H1 (cell line): Measurements from ENCODE around the gene DCUN1D2. TPM values are rescaled to one million over a fixed set of nuclear protein-coding genes. Genes with fewer than 3 reads are reported as not detected.

Experiments used
- CTCF ChIA-PET: fragments of 300-600 bp; sonication (Branson Sonifier 250); formaldehyde crosslinking; loops from one replicate; lab custom pipeline; 2021; ENCODE audit not compliant: partially characterized antibody; lab: Charles Lee
- POLR2A ChIA-PET: fragments of 300-600 bp; sonication (Branson Sonifier 250); formaldehyde crosslinking; loops from one replicate; lab custom pipeline; 2021; ENCODE audit warnings: inconsistent platforms; ENCODE audit not compliant: partially characterized antibody; lab: Charles Lee
- DNase-seq, 2 experiments: peaks; one replicate each; pipeline versions ENCODE4 v3.0.0 to v3.0.0-alpha.2; 2010 to 2022; ENCODE audit warnings: low spot score in 2 of 2, low read depth in 1 of 2, mixed read lengths in 1 of 2
- FAIRE-seq: peaks from 2 replicates; lab custom pipeline; 2011; peaks lifted over from hg19 to GRCh38; lab: Jason Lieb, UNC
- H2AFZ ChIP-seq: 2 replicates; pipeline ENCODE4 v1.8.1; 2012; ENCODE audit warnings: low read length, inconsistent platforms
- H2AK5ac ChIP-seq: 2 replicates; pipeline ENCODE4 v1.6.1; 2013; ENCODE audit warnings: low read depth, low read length
- H2BK120ac ChIP-seq: replicated peaks from 2 replicates; pipeline ENCODE3; 2013; ENCODE audit warnings: low read depth, low read length, inconsistent platforms
- H2BK12ac ChIP-seq: 2 replicates; pipeline ENCODE4 v1.6.1; 2013; ENCODE audit warnings: low read depth, low read length
- H2BK15ac ChIP-seq: 2 replicates; pipeline ENCODE4 v1.6.1; 2013; ENCODE audit warnings: low read length
- H2BK20ac ChIP-seq: 2 replicates; pipeline ENCODE4 v1.6.1; 2013; ENCODE audit warnings: low read length
- H2BK5ac ChIP-seq: 2 replicates; pipeline ENCODE4 v1.6.1; 2013; ENCODE audit warnings: low read depth, low read length
- H3K14ac ChIP-seq: 2 replicates; pipeline ENCODE4 v1.6.1; 2013; ENCODE audit warnings: inconsistent platforms; ENCODE audit not compliant: insufficient read length
- H3K18ac ChIP-seq: 2 replicates; pipeline ENCODE4 v1.6.1; 2013; ENCODE audit warnings: low read length; ENCODE audit errors: extremely low read depth
- H3K23ac ChIP-seq: 2 replicates; pipeline ENCODE4 v1.6.1; 2013; ENCODE audit warnings: inconsistent platforms; ENCODE audit not compliant: insufficient read length
- H3K23me2 ChIP-seq: 2 replicates; pipeline ENCODE4 v1.6.1; 2013; ENCODE audit warnings: low read depth, low read length
- H3K27ac ChIP-seq: 2 replicates; pipeline ENCODE4 v1.6.1; 2011; ENCODE audit warnings: low read depth, low read length, inconsistent platforms
- H3K27me3 ChIP-seq, 4 experiments: replicated peaks in 1 of 4; 1 replicate in 1 of 4; 2 replicates in 3 of 4; pipeline versions ENCODE4 v1.6.1 to v1.8.1; 2011 to 2013; ENCODE audit warnings: low read length in 3 of 4, mild to moderate bottlenecking in 3 of 4, inconsistent platforms in 2 of 4, mixed read lengths in 2 of 4, moderate library complexity in 1 of 4; ENCODE audit not compliant: control insufficient read depth in 3 of 4, insufficient read depth in 3 of 4; ENCODE audit errors: extremely low read depth in 1 of 4
- H3K36me3 ChIP-seq, 4 experiments: 2 replicates each; pipeline versions ENCODE4 v1.6.1 to v1.8.1; 2011 to 2013; ENCODE audit warnings: mild to moderate bottlenecking in 4 of 4, low read length in 3 of 4, moderate library complexity in 2 of 4, control low read depth in 1 of 4, inconsistent platforms in 1 of 4; ENCODE audit not compliant: insufficient read depth in 4 of 4, control insufficient read depth in 2 of 4
- H3K4ac ChIP-seq: replicated peaks from 2 replicates; pipeline ENCODE3; 2013; ENCODE audit warnings: low read length, low read depth, mixed read lengths, inconsistent platforms; ENCODE audit not compliant: insufficient read length
- H3K4me1 ChIP-seq, 4 experiments: replicated peaks in 1 of 4; 1 replicate in 1 of 4; 2 replicates in 3 of 4; pipeline versions ENCODE4 v1.6.1 to v1.8.1; 2011 to 2013; ENCODE audit warnings: low read length in 3 of 4, inconsistent platforms in 2 of 4, mixed read lengths in 1 of 4; ENCODE audit not compliant: insufficient read depth in 4 of 4, control insufficient read depth in 3 of 4
- H3K4me2 ChIP-seq, 2 experiments: 2 replicates each; pipeline versions ENCODE4 v1.6.1 to v1.8.1; 2011 to 2013; ENCODE audit warnings: low read depth in 2 of 2, low read length in 2 of 2, control low read depth in 1 of 2, inconsistent platforms in 1 of 2, mild to moderate bottlenecking in 1 of 2; ENCODE audit not compliant: insufficient read depth in 1 of 2
- H3K4me3 ChIP-seq, 4 experiments: fragments of 200-600, 300-600 bp in 1 of 4; sonication (generic), shearing (Covaris generic), sonication (Bioruptor Twin) in 1 of 4; 2 replicates each; pipeline versions ENCODE4 v1.5.1 to v1.8.1; 2011 to 2016; ENCODE audit warnings: low read length in 4 of 4, low read depth in 3 of 4, control low read depth in 2 of 4, inconsistent platforms in 2 of 4, mild to moderate bottlenecking in 2 of 4, mixed read lengths in 1 of 4, moderate library complexity in 1 of 4; ENCODE audit not compliant: insufficient read depth in 2 of 4; ENCODE audit errors: extremely low read depth in 1 of 4
- H3K56ac ChIP-seq: replicated peaks from 2 replicates; pipeline ENCODE3; 2013; ENCODE audit warnings: low read depth, mild to moderate bottlenecking, mixed read lengths, low read length, inconsistent platforms; ENCODE audit not compliant: insufficient read length
- H3K79me1 ChIP-seq: 2 replicates; pipeline ENCODE4 v1.6.1; 2013; ENCODE audit warnings: low read depth, low read length, control low read depth
- H3K79me2 ChIP-seq, 2 experiments: 2 replicates each; pipeline versions ENCODE4 v1.6.1 to v1.8.1; 2012 to 2013; ENCODE audit warnings: low read length in 2 of 2, mild to moderate bottlenecking in 2 of 2, inconsistent platforms in 1 of 2; ENCODE audit not compliant: insufficient read depth in 2 of 2, control insufficient read depth in 1 of 2
- H3K9ac ChIP-seq, 4 experiments: replicated peaks in 1 of 4; 1 replicate in 1 of 4; 2 replicates in 3 of 4; pipeline versions ENCODE4 v1.6.1 to v1.8.1; 2011 to 2013; ENCODE audit warnings: low read depth in 3 of 4, low read length in 3 of 4, control low read depth in 2 of 4, mild to moderate bottlenecking in 2 of 4, moderate library complexity in 2 of 4, inconsistent platforms in 1 of 4; ENCODE audit errors: extremely low read depth in 1 of 4
- H3K9me3 ChIP-seq, 2 experiments: 2 replicates each; pipeline versions ENCODE4 v1.6.1 to v1.8.1; 2012 to 2013; ENCODE audit warnings: mild to moderate bottlenecking in 2 of 2, moderate library complexity in 2 of 2, control low read depth in 1 of 2, inconsistent platforms in 1 of 2, low read depth in 1 of 2, low read length in 1 of 2, mixed read lengths in 1 of 2; ENCODE audit not compliant: insufficient read depth in 2 of 2
- H4K20me1 ChIP-seq, 2 experiments: replicated peaks in 1 of 2; 2 replicates each; pipeline versions ENCODE3 to v1.8.1; 2011 to 2013; ENCODE audit warnings: inconsistent platforms in 2 of 2, low read length in 2 of 2, mild to moderate bottlenecking in 1 of 2; ENCODE audit not compliant: insufficient read depth in 2 of 2, control insufficient read depth in 1 of 2
- H4K5ac ChIP-seq: 2 replicates; pipeline ENCODE4 v1.6.1; 2013; ENCODE audit warnings: low read length, low read depth, mixed read lengths, inconsistent platforms; ENCODE audit not compliant: insufficient read length
- H4K8ac ChIP-seq: 2 replicates; pipeline ENCODE4 v1.8.0; 2013; ENCODE audit warnings: mild to moderate bottlenecking, moderate library complexity, low read length, inconsistent platforms; ENCODE audit not compliant: insufficient read depth; ENCODE audit errors: extremely low read depth
- H4K91ac ChIP-seq: replicated peaks from 2 replicates; pipeline ENCODE3; 2013; ENCODE audit warnings: low read length, mixed read lengths, inconsistent platforms; ENCODE audit not compliant: insufficient read length
- BRCA1 ChIP-seq: IDR thresholded peaks from 2 replicates; pipeline ENCODE4 v1.6.1; 2012; ENCODE audit warnings: low read depth, low read length, improper control_type of control experiment
- E2F6 ChIP-seq: IDR thresholded peaks from 2 replicates; pipeline ENCODE4 v1.6.1; 2012; ENCODE audit warnings: inconsistent platforms
- EZH2 ChIP-seq: fragments of 200-600 bp; sonication (generic); IDR thresholded peaks from 2 replicates; pipeline ENCODE4 v1.7.1; 2012; ENCODE audit warnings: low read depth, mild to moderate bottlenecking, moderate library complexity, low read length, inconsistent platforms; ENCODE audit not compliant: severe bottlenecking
- FOSL1 ChIP-seq: IDR thresholded peaks from 2 replicates; pipeline ENCODE4 v1.6.1; 2011; ENCODE audit warnings: mild to moderate bottlenecking, low read depth, low read length, moderate library complexity; ENCODE audit not compliant: insufficient read depth
- GTF2F1 ChIP-seq: IDR thresholded peaks from 2 replicates; pipeline ENCODE4 v1.6.1; 2012; ENCODE audit warnings: low read depth, low read length, improper control_type of control experiment, borderline replicate concordance
- KDM5A ChIP-seq: fragments of 200-600 bp; IDR thresholded peaks from 2 replicates; pipeline ENCODE4 v1.7.1; 2012; ENCODE audit warnings: mild to moderate bottlenecking, low read length, inconsistent platforms, mixed read lengths
- NANOG ChIP-seq: IDR thresholded peaks from 2 replicates; pipeline ENCODE4 v1.6.1; 2011; ENCODE audit warnings: low read length, low read depth, mild to moderate bottlenecking, inconsistent platforms; ENCODE audit not compliant: insufficient read depth, poor library complexity, severe bottlenecking
- POU5F1 ChIP-seq: IDR thresholded peaks from 2 replicates; pipeline ENCODE4 v1.6.1; 2011; ENCODE audit warnings: low read depth, mild to moderate bottlenecking, low read length, moderate library complexity
- RXRA ChIP-seq: IDR thresholded peaks from 2 replicates; pipeline ENCODE4 v1.6.1; 2011; ENCODE audit warnings: low read depth, mild to moderate bottlenecking, low read length, moderate library complexity; ENCODE audit not compliant: insufficient read depth
- SAP30 ChIP-seq: fragments of 300-600 bp; sonication (generic); IDR thresholded peaks from 2 replicates; pipeline ENCODE4 v1.7.1; 2012; ENCODE audit warnings: low read length, moderate library complexity, mild to moderate bottlenecking, inconsistent platforms; ENCODE audit not compliant: insufficient read depth, insufficient replicate concordance
- TBP ChIP-seq: IDR thresholded peaks from 2 replicates; pipeline ENCODE4 v1.6.1; 2011; ENCODE audit warnings: low read depth, low read length, improper control_type of control experiment
- USF2 ChIP-seq: IDR thresholded peaks from 2 replicates; pipeline ENCODE4 v1.6.1; 2011; ENCODE audit warnings: low read length, improper control_type of control experiment
- WGBS, 2 experiments: shearing (Covaris generic) in 1 of 2; methylation state at CpG; one replicate each; pipeline versions ENCODE4 v1.1.6 to v1.1.7; 2013 to 2015; ENCODE audit warnings: low lambda C conversion rate in 2 of 2, mixed read lengths in 2 of 2, inconsistent platforms in 1 of 2, low coverage in 1 of 2, missing lambda C conversion rate in 1 of 2; ENCODE audit not compliant: insufficient replicate concordance in 2 of 2, insufficient coverage in 1 of 2, insufficient read length in 1 of 2; ENCODE audit errors: extremely low coverage in 1 of 2, missing lambda C conversion rate in 1 of 2; 5-methylcytosine and 5-hydroxymethylcytosine counted together
- polyA plus RNA-seq, 7 experiments: library from polyadenylated mRNA; depleted of rRNA in 3 of 7; stranded (reverse) in 5 of 7; unstranded in 2 of 7; fragments of >200 nt in 5 of 7; fragments of 200-250 nt in 2 of 7; gene quantifications; 1 replicate in 5 of 7; 2 replicates in 1 of 7; 4 replicates in 1 of 7; pipeline versions ENCODE4 v1.2.1 to v1.2.3, GENCODE V29; 2011 to 2013; ENCODE audit warnings: missing spikeins in 2 of 7, mixed read lengths in 2 of 7
- total RNA-seq: library from RNA; stranded (reverse); fragmentation: NEBNext Ultra II Directional; extraction: Animal tissue kit (Norgen Biotek cat#: 25700); gene quantifications from 2 replicates; pipeline ENCODE4 v1.2.1, GENCODE V29; 2021

The DCUN1D2 gene
- total and polyA plus RNA-seq, 2 of the 8 experiments (the other 6 are each of a cell fraction or from before 2014, with no cell fraction given) = 19.5 to 35.3 TPM

GRCh38 chr13:113455384-113455783 is 35.1 kb downstream of the DCUN1D2 start:
- Histone ChIP-seq H2BK15ac (no peak overlapping the region), H3K27ac (no peak overlapping the region), H2BK12ac (no peak overlapping the region), H3K18ac (no peak overlapping the region), H3K9me3 (no peaks in the 10 kb centered on the region), H3K56ac (no peak overlapping the region), H3K23ac (no peak overlapping the region), H3K9ac (no peak overlapping the region), H3K4me3 (no peak overlapping the region), H3K4ac (no peak overlapping the region), H4K5ac (no peak overlapping the region), H3K23me2 (no peaks in the 10 kb centered on the region), H3K14ac (no peak overlapping the region), H2AK5ac (no peak overlapping the region), H4K20me1 (peaks cover 3 to 21% of the 10 kb centered on the region in 2 experiments), H3K27me3 (no peaks in the 10 kb centered on the region), H4K8ac (no peak overlapping the region), H2BK20ac (no peak overlapping the region), H3K79me2 (no peaks in the 10 kb centered on the region), H3K79me1 (peaks cover 2% of the 10 kb centered on the region; the same call in 1 of the 2 replicates), H2BK5ac (no peak overlapping the region; the same call in 1 of the 2 replicates), H2AFZ (no peak overlapping the region), H4K91ac (no peak overlapping the region), H3K4me2 (no peak overlapping the region), H3K36me3 (peaks cover 11 to 42% (median 32%) of the 10 kb centered on the region in 4 experiments), H2BK120ac (no peak overlapping the region), H3K4me1 (no peaks in the 10 kb centered on the region; a peak in 1 of 7 replicates)
- ChIA-PET POLR2A (no interaction called here), CTCF (interaction anchor here (0.9 to 4.7 kb wide), 6 partner anchors 10 to 106 kb away, joined by 3 to 18 read pairs (median 5); no protein-coding TSS in a partner anchor)
- FAIRE-seq = no peak
- 97% methylated on average over 18 of the region's 18 CpGs; no CpG with 5 or more reads in 1 of the 2 experiments for WGBS, 2 experiments
- DNase-seq = no peak
- TF ChIP-seq TBP (no peak), BRCA1 (no peak), SAP30 (no peak), EZH2 (no peak), GTF2F1 (no peak), RXRA (no peak), FOSL1 (no peak), KDM5A (no peak), NANOG (no peak), POU5F1 (no peak), USF2 (no peak), E2F6 (no peak)
